OCI-LY1 (cell line): ENCODE data around the gene VSIR.

Experiments
- CTCF ChIP-seq: fragments of 200-600 bp; sonication (generic), shearing (Covaris generic); IDR thresholded peaks from 2 replicates; pipeline ENCODE4 v1.5.1; 2017; ENCODE audit warnings: mild to moderate bottlenecking, antibody characterized with exemption, low read length, moderate library complexity, mixed read lengths
- EZH2 ChIP-seq: fragments of 200-600 bp; sonication (generic), shearing (Covaris generic); IDR thresholded peaks from 2 replicates; pipeline ENCODE4 v1.8.0; 2017; ENCODE audit warnings: borderline replicate concordance, mixed run types, mild to moderate bottlenecking, antibody characterized with exemption, low read length, moderate library complexity, mixed read lengths

- TF ChIP-seq EZH2 (no peak), CTCF (no peak)
Observed at GRCh38 chr10:71725249-71725648, 48.1 kb downstream of the VSIR start.
